Hepatocyte (in vitro differentiated cells): ENCODE data around the gene MTFR1L. TPM values are rescaled to one million over a fixed set of nuclear protein-coding genes. Genes with fewer than 3 reads are reported as not detected.

Experiments used
- DNase-seq: peaks from one replicate; pipeline ENCODE4 v3.0.0-alpha.2; 2016; ENCODE audit warnings: low spot score
- H2AFZ ChIP-seq: fragments of 200-600 bp; sonication (generic); 2 replicates; pipeline ENCODE4 v1.6.0; 2016; ENCODE audit warnings: antibody characterized with exemption, mild to moderate bottlenecking
- H3K27ac ChIP-seq: fragments of 200-600 bp; sonication (generic); 2 replicates; pipeline ENCODE4 v1.5.1; 2016; ENCODE audit warnings: mild to moderate bottlenecking
- H3K27me3 ChIP-seq: fragments of 200-600 bp; sonication (generic); 2 replicates; pipeline ENCODE4 v1.6.1; 2016
- H3K36me3 ChIP-seq: fragments of 200-600 bp; sonication (generic); replicated peaks from 2 replicates; pipeline ENCODE4 v1.5.1; 2016; ENCODE audit warnings: low read depth; ENCODE audit not compliant: insufficient read depth
- H3K4me1 ChIP-seq: fragments of 200-600 bp; sonication (generic); 2 replicates; pipeline ENCODE4 v1.5.1; 2016; ENCODE audit warnings: mild to moderate bottlenecking, moderate library complexity; ENCODE audit not compliant: insufficient read depth
- H3K4me2 ChIP-seq: fragments of 200-600 bp; sonication (generic); 2 replicates; pipeline ENCODE4 v1.6.0; 2016
- H3K4me3 ChIP-seq: fragments of 200-600 bp; sonication (generic); 2 replicates; pipeline ENCODE4 v1.5.1; 2016; ENCODE audit warnings: mild to moderate bottlenecking
- H3K79me2 ChIP-seq: fragments of 200-600 bp; sonication (generic); 2 replicates; pipeline ENCODE4 v1.6.0; 2017; ENCODE audit warnings: mild to moderate bottlenecking
- H3K9me2 ChIP-seq: fragments of 200-600 bp; sonication (generic); replicated peaks from 2 replicates; pipeline ENCODE4 v1.6.0; 2017; ENCODE audit warnings: mild to moderate bottlenecking; ENCODE audit not compliant: insufficient read depth
- H3K9me3 ChIP-seq: fragments of 200-600 bp; sonication (generic); 2 replicates; pipeline ENCODE4 v1.5.1; 2016; ENCODE audit warnings: low read depth, mild to moderate bottlenecking
- H4K20me1 ChIP-seq: fragments of 200-600 bp; sonication (generic); 2 replicates; pipeline ENCODE4 v1.6.0; 2016; ENCODE audit warnings: mild to moderate bottlenecking; ENCODE audit not compliant: insufficient read depth, poor library complexity, severe bottlenecking
- EZH2 ChIP-seq: fragments of 200-600 bp; sonication (generic); IDR thresholded peaks from 2 replicates; pipeline ENCODE4 v1.6.1; 2016; ENCODE audit warnings: antibody characterized with exemption, mild to moderate bottlenecking, borderline replicate concordance
- EZH2phosphoT487 ChIP-seq: fragments of 200-600 bp; sonication (generic); IDR thresholded peaks from one replicate; pipeline ENCODE4 v1.6.1; 2018; ENCODE audit warnings: antibody characterized with exemption, mild to moderate bottlenecking, low read depth, moderate library complexity; ENCODE audit not compliant: unreplicated experiment, severe bottlenecking
- WGBS: methylation state at CpG from one replicate; pipeline ENCODE4 v1.1.6; 2016; ENCODE audit warnings: low lambda C conversion rate; ENCODE audit errors: missing lambda C conversion rate; 5-methylcytosine and 5-hydroxymethylcytosine counted together
- polyA plus RNA-seq: library from polyadenylated mRNA; unstranded; fragments of >200 nt; fragmentation: Nextera tagmentation; extraction: Ambion mirVana; gene quantifications from 2 replicates; pipeline ENCODE4 v1.2.1, GENCODE V29; 2016
- total RNA-seq: library from RNA; depleted of rRNA; stranded (reverse); fragments of >200 nt; gene quantifications from 2 replicates; pipeline ENCODE4 v1.2.3, GENCODE V29; 2014
- TF ChIP-seq, protein P1 (sequence below): fragments of 200-600 bp; sonication (generic); IDR thresholded peaks from 2 replicates; pipeline ENCODE4 v1.5.1; 2016; ENCODE audit warnings: antibody characterized with exemption, mild to moderate bottlenecking; ENCODE audit not compliant: poor library complexity

Gene MTFR1L
- total and polyA plus RNA-seq, 2 experiments from 2014 or later = 62.6 to 103 TPM

DNA sequence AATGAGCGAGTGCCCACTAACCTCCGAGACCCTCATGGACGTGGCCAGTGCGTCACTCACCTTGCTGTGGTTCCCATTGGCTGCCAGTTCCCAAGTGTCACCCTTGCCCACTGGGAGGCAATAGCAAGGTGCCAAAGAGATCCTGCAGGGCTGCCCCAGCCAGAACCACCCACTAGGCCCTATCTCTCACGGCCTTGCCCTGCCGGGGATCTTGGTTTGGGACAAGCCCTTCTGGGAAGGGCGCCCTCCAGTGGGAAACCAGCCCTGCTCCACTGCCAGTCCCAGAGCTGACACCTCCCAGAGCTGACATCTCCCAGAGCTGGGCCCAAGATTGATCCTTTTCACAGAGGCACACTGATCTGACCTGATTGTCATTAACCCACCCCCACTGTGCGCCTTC lies 21.8 kb upstream of the MTFR1L start:
- H4K20me1 ChIP-seq = no peaks in the 10 kb centered on the region
- H2AFZ ChIP-seq = no peak overlapping the region
- no peaks in the 10 kb centered on the region for H3K27me3 ChIP-seq
- no peak overlapping the region for H3K27ac ChIP-seq
- no peaks in the 10 kb centered on the region for H3K9me2 ChIP-seq
- peaks cover 30% of the 10 kb centered on the region for H3K4me1 ChIP-seq
- H3K9me3 ChIP-seq = no peaks in the 10 kb centered on the region
- H3K4me3 ChIP-seq = no peak overlapping the region
- peaks cover 23% of the 10 kb centered on the region for H3K79me2 ChIP-seq
- H3K4me2 ChIP-seq = no peak overlapping the region
- TF ChIP-seq, protein P1, sequence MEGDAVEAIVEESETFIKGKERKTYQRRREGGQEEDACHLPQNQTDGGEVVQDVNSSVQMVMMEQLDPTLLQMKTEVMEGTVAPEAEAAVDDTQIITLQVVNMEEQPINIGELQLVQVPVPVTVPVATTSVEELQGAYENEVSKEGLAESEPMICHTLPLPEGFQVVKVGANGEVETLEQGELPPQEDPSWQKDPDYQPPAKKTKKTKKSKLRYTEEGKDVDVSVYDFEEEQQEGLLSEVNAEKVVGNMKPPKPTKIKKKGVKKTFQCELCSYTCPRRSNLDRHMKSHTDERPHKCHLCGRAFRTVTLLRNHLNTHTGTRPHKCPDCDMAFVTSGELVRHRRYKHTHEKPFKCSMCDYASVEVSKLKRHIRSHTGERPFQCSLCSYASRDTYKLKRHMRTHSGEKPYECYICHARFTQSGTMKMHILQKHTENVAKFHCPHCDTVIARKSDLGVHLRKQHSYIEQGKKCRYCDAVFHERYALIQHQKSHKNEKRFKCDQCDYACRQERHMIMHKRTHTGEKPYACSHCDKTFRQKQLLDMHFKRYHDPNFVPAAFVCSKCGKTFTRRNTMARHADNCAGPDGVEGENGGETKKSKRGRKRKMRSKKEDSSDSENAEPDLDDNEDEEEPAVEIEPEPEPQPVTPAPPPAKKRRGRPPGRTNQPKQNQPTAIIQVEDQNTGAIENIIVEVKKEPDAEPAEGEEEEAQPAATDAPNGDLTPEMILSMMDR = peak; percentile 40
- TF ChIP-seq EZH2 = no peak
- no peaks in the 10 kb centered on the region for H3K36me3 ChIP-seq
- WGBS = 74% methylated on average over 8 of the region's 8 CpGs
- DNase-seq = no peak

DNA sequence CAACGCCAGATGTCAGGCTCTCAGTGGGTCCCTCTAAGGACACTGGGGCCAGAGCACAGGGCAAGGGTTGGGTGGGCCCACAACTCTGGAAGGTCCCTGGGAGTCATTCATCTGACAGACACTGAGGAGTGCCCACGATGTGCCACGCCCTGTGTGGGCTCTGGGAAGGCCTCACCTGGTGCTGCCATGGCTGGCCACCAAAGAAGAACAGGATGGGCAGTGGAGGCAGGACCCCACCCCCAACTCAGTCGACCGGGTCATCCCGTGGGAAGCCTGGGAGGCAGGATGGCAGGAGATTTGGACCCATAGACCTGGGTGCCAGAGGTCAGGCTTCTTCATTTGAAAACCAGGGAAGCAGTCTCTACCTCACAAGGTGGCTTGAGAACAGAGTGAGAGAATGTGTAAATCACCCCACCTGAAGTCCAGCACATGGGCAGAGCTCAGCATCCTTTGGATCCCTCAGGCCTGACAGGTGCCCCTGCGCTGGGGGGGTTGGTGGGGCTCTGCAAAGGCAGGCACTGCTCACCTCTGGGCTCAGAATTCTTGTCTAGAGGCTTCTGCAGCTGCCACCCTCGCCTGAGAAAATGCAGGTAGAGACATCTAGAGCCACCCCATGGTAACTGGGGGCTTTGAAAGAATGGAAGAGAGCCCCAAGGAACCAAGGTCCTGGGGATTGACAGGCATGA lies 20.9 kb upstream of the MTFR1L start:
- H3K27me3 ChIP-seq = no peaks in the 10 kb centered on the region
- DNase-seq = no peak
- peaks cover 30% of the 10 kb centered on the region for H3K4me1 ChIP-seq
- no peaks in the 10 kb centered on the region for H3K36me3 ChIP-seq
- peak overlapping the region; percentile 88 for H3K4me2 ChIP-seq
- H3K79me2 ChIP-seq = peaks cover 28% of the 10 kb centered on the region
- TF ChIP-seq, protein P1 = no peak
- no peak for TF ChIP-seq EZH2phosphoT487
- no peak for TF ChIP-seq EZH2
- no peaks in the 10 kb centered on the region for H4K20me1 ChIP-seq
- no peaks in the 10 kb centered on the region for H3K9me2 ChIP-seq
- 85% methylated on average over 8 of the region's 8 CpGs for WGBS
- no peak overlapping the region for H2AFZ ChIP-seq
- H3K27ac ChIP-seq = no peak overlapping the region
- no peak overlapping the region for H3K4me3 ChIP-seq
- H3K9me3 ChIP-seq = no peaks in the 10 kb centered on the region

DNA sequence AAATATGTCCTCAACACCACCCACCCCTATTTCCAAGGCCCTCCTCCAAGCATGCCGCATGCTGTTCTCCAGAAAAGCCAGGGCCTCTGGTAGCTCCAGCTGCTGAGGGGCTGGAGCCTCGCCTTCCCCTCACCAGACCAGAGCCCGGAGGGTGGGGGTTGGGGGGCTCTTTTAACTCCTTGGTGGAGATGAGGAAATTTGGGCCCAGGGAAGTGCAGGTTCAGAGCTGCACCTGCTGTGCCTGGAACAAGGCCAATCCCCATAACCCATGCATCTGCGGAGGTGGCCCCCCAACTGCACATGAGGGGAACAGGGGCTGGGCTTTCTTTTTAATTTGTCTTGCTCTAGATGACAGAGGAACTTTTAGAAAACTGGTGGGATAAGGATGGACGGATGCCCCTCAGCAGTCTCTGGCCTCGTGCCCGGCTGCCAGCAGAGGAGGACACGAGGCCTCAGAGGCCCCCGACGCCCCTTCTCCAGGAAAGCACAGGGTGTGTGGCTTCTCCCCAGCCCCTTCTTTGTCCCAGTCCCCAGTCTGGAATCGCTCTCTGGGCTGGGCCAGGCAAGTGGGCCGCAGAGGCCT lies 20.3 kb upstream of the MTFR1L start:
- Histone ChIP-seq H3K4me2 (peak overlapping the region; percentile 88), H2AFZ (peak overlapping the region; percentile 78), H3K9me2 (no peaks in the 10 kb centered on the region), H3K27ac (peak overlapping the region; percentile 77), H3K79me2 (peaks cover 30% of the 10 kb centered on the region), H3K4me1 (peaks cover 30% of the 10 kb centered on the region), H3K36me3 (no peaks in the 10 kb centered on the region), H3K27me3 (no peaks in the 10 kb centered on the region), H4K20me1 (no peaks in the 10 kb centered on the region), H3K4me3 (peak overlapping the region; percentile 24), H3K9me3 (no peaks in the 10 kb centered on the region)
- DNase-seq = no peak
- 43% methylated on average over 12 of the region's 12 CpGs for WGBS
- TF ChIP-seq EZH2phosphoT487 (no peak), EZH2 (no peak)
- TF ChIP-seq, protein P1 = no peak
